ENCODE data around the gene EPOP. TPM values are rescaled to one million over a fixed set of nuclear protein-coding genes. Genes with fewer than 3 reads are reported as not detected.

Gene EPOP
- total and polyA plus RNA-seq, 2 of the 8 experiments (the other 6 are each of a cell fraction or from before 2014, with no cell fraction given), result 1.5 to 3.3 TPM

DNA sequence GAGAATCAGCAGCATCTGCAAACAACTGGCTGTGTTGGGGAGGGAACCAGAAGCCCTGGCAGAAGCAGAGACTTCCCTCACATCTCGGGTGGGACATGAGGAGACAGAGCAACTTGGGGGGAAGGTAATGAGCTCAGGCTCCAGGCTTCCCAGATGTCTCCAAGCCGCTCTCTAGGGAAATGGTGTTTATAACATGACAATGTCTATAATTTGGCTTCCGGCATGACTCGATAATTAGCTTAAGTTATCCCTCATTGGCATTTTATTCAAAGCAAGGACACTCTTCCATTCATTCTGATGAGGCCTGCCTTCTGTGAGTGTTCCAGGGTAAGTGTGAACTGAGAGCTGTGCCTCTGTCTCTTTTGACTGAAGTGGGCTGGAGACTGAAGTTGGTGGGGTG lies 15.6 kb upstream of the EPOP start:
- Histone ChIP-seq H3K23me2 (ENCODE audit: low read depth, low read length) (no peaks in the 10 kb centered on the region), H2AFZ (ENCODE audit: low read length) (no peak overlapping the region), H4K8ac (ENCODE audit: extremely low read depth, insufficient read depth, low read length) (no peak overlapping the region), H2BK15ac (ENCODE audit: low read length) (no peak overlapping the region), H2BK120ac (replicated peaks; ENCODE audit: low read depth, low read length) (no peak overlapping the region), H3K27ac (ENCODE audit: low read depth, low read length) (no peak overlapping the region), H2BK12ac (ENCODE audit: low read depth, low read length) (no peak overlapping the region), H3K56ac (replicated peaks; ENCODE audit: insufficient read length, low read depth, low read length) (no peak overlapping the region), H3K27me3 (replicated peaks in 1 of 4; ENCODE audit: control insufficient read depth in 3 of 4, extremely low read depth in 1 of 4, insufficient read depth in 3 of 4, low read length in 3 of 4) (peaks cover 0 to 11% (median 6%) of the 10 kb centered on the region in 4 experiments; a peak in 2 of 7 replicates), H4K5ac (ENCODE audit: insufficient read length, low read depth, low read length) (no peak overlapping the region), H2BK20ac (ENCODE audit: low read length) (no peak overlapping the region), H4K91ac (replicated peaks; ENCODE audit: insufficient read length, low read length) (no peak overlapping the region), H4K20me1 (replicated peaks in 1 of 2; ENCODE audit: control insufficient read depth in 1 of 2, insufficient read depth in 2 of 2, low read length in 2 of 2) (no peaks in the 10 kb centered on the region), H3K4ac (replicated peaks; ENCODE audit: insufficient read length, low read depth, low read length) (no peak overlapping the region), H2AK5ac (ENCODE audit: low read depth, low read length) (no peak overlapping the region), H2BK5ac (ENCODE audit: low read depth, low read length) (no peak overlapping the region), H3K4me3 (ENCODE audit: extremely low read depth in 1 of 4, insufficient read depth in 2 of 4, low read depth in 3 of 4, low read length in 4 of 4) (no peak overlapping the region), H3K9me3 (ENCODE audit: insufficient read depth in 2 of 2, low read depth in 1 of 2, low read length in 1 of 2) (no peaks in the 10 kb centered on the region), H3K14ac (ENCODE audit: insufficient read length) (no peak overlapping the region), H3K9ac (replicated peaks in 1 of 4; ENCODE audit: extremely low read depth in 1 of 4, low read depth in 3 of 4, low read length in 3 of 4) (no peak overlapping the region), H3K4me2 (ENCODE audit: insufficient read depth in 1 of 2, low read depth in 2 of 2, low read length in 2 of 2) (no peak overlapping the region), H3K18ac (ENCODE audit: extremely low read depth, low read length) (no peak overlapping the region), H3K4me1 (replicated peaks in 1 of 4; ENCODE audit: control insufficient read depth in 3 of 4, insufficient read depth in 4 of 4, low read length in 3 of 4) (no peaks in the 10 kb centered on the region), H3K79me2 (ENCODE audit: control insufficient read depth in 1 of 2, insufficient read depth in 2 of 2, low read length in 2 of 2) (no peaks in the 10 kb centered on the region), H3K36me3 (ENCODE audit: control insufficient read depth in 2 of 4, insufficient read depth in 4 of 4, low read length in 3 of 4) (no peaks in the 10 kb centered on the region), H3K23ac (ENCODE audit: insufficient read length) (no peak overlapping the region), H3K79me1 (ENCODE audit: low read depth, low read length) (no peaks in the 10 kb centered on the region)
- ChIA-PET CTCF (ENCODE audit: partially characterized antibody) (interaction anchor here (0.7 to 9.6 kb wide), 11 partner anchors 9 to 71 kb away, joined by 3 to 141 read pairs (median 5); partner anchors contain the start of gene EPOP), POLR2A (ENCODE audit: partially characterized antibody) (interaction anchor here (1.0 to 2.2 kb wide), 3 partner anchors 11 to 18 kb away, joined by 3 to 6 read pairs (median 5); no protein-coding TSS in a partner anchor)
- DNase-seq (ENCODE audit: low read depth in 1 of 2, low spot score in 2 of 2) (no peak), FAIRE-seq (no peak)
- 91% methylated on average over 4 of the region's 4 CpGs; no CpG with 5 or more reads in 1 of the 2 experiments for WGBS, 2 experiments (ENCODE audit: extremely low coverage in 1 of 2, insufficient coverage in 1 of 2, insufficient read length in 1 of 2, insufficient replicate concordance in 2 of 2, low coverage in 1 of 2, low lambda C conversion rate in 2 of 2, missing lambda C conversion rate in 1 of 2)
- TF ChIP-seq, protein P1, sequence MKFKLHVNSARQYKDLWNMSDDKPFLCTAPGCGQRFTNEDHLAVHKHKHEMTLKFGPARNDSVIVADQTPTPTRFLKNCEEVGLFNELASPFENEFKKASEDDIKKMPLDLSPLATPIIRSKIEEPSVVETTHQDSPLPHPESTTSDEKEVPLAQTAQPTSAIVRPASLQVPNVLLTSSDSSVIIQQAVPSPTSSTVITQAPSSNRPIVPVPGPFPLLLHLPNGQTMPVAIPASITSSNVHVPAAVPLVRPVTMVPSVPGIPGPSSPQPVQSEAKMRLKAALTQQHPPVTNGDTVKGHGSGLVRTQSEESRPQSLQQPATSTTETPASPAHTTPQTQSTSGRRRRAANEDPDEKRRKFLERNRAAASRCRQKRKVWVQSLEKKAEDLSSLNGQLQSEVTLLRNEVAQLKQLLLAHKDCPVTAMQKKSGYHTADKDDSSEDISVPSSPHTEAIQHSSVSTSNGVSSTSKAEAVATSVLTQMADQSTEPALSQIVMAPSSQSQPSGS (IDR thresholded peaks at IDR 0.05; ENCODE audit: low read length), result no peak
- TF ChIP-seq SAP30 (IDR thresholded peaks at IDR 0.05; ENCODE audit: insufficient read depth, insufficient replicate concordance, low read length) (no peak), BCL11A (IDR thresholded peaks at IDR 0.05; ENCODE audit: low read depth in 2 of 2, low read length in 2 of 2) (no peak)
